ENCODE results near the gene TAS1R3. TPM values are rescaled to one million over a fixed set of nuclear protein-coding genes. Genes with fewer than 3 reads are reported as not detected.
A peak's percentile ranks its signal among the peaks of the same experiment; 100 is the strongest.
"Not testable (repeated sequence)": the region's sequence is repeated elsewhere in the genome, so short reads cannot be mapped to it uniquely, and the experiment has no call there.

Gene TAS1R3
- total RNA-seq, 2 experiments from 2014 or later: 0.10 TPM; not detected in 1

GRCh38 chr1:1314237-1314586 is 16.9 kb upstream of the TAS1R3 start:
- Mint-ChIP-seq H3K27me3 (no peaks in the 10 kb centered on the region), H3K27ac (no peak overlapping the region)
- intact Hi-C loops (cut with micrococcal nuclease): no loop called here

GRCh38 chr1:1314678-1315335 is 16.3 kb upstream of the TAS1R3 start:
- ChIA-PET CTCF (interaction anchor here (1.1 kb wide), 1 partner anchor 56 kb away, joined by 3 read pairs; no protein-coding TSS in a partner anchor), POLR2A (interaction anchor here (0.9 kb wide), 1 partner anchor 20 kb away, joined by 3 read pairs; no protein-coding TSS in a partner anchor)
- no peak for DNase-seq
- H3K36me3 Mint-ChIP-seq: peaks cover 18% of the 10 kb centered on the region
- H3K27me3 Mint-ChIP-seq: no peaks in the 10 kb centered on the region
- intact Hi-C loops (cut with micrococcal nuclease): no loop called here
- no peak overlapping the region for H3K4me3 Mint-ChIP-seq
- peaks cover 3% of the 10 kb centered on the region for H3K4me1 Mint-ChIP-seq (ENCODE audit: low read depth)
- no peaks in the 10 kb centered on the region for H3K9me3 Mint-ChIP-seq
- no peak overlapping the region for H3K27ac Mint-ChIP-seq

More at GRCh38 chr1:1314237-1314586, 16.9 kb upstream of the TAS1R3 start:
- POLR2A ChIA-PET: interaction anchor here (0.9 kb wide), 1 partner anchor 19 kb away, joined by 3 read pairs; no protein-coding TSS in a partner anchor
- DNase-seq: no peak
- Mint-ChIP-seq H3K36me3 (peaks cover 15% of the 10 kb centered on the region), H3K9me3 (no peaks in the 10 kb centered on the region), H3K4me1 (ENCODE audit: low read depth) (peaks cover 9% of the 10 kb centered on the region), H3K4me3 (no peak overlapping the region)
- CTCF ChIA-PET: no interaction called here

- POLR2A ChIA-PET: no interaction called here
- peaks cover 5% of the 10 kb centered on the region for H3K4me1 Mint-ChIP-seq (ENCODE audit: low read depth)
- H3K9me3 Mint-ChIP-seq: no peaks in the 10 kb centered on the region
- DNase-seq: no peak
- no peaks in the 10 kb centered on the region for H3K27me3 Mint-ChIP-seq
- intact Hi-C loops (cut with micrococcal nuclease): no loop called here
- no peak overlapping the region for H3K27ac Mint-ChIP-seq
- H3K36me3 Mint-ChIP-seq: peaks cover 22% of the 10 kb centered on the region
- CTCF ChIA-PET: interaction anchor here (1.1 kb wide), 1 partner anchor 56 kb away, joined by 3 read pairs; no protein-coding TSS in a partner anchor
- no peak overlapping the region for H3K4me3 Mint-ChIP-seq
Observed at GRCh38 chr1:1315435-1315954, 15.6 kb upstream of the TAS1R3 start.

GRCh38 chr1:1316199-1316598 is 14.9 kb upstream of the TAS1R3 start:
- H3K27ac Mint-ChIP-seq; H3K9me3 Mint-ChIP-seq; CTCF ChIA-PET; POLR2A ChIA-PET; intact Hi-C loops (cut with micrococcal nuclease); H3K4me1 Mint-ChIP-seq (ENCODE audit: low read depth); H3K27me3 Mint-ChIP-seq; DNase-seq; H3K4me3 Mint-ChIP-seq: not testable (repeated sequence)
- H3K36me3 Mint-ChIP-seq: peaks cover 19% of the 10 kb centered on the region

- ChIA-PET CTCF (no interaction called here), POLR2A (no interaction called here)
- H3K27me3 Mint-ChIP-seq: no peaks in the 10 kb centered on the region
- DNase-seq: no peak
- no peak overlapping the region for H3K4me3 Mint-ChIP-seq
- peaks cover 12% of the 10 kb centered on the region for H3K4me1 Mint-ChIP-seq (ENCODE audit: low read depth)
- H3K9me3 Mint-ChIP-seq: no peaks in the 10 kb centered on the region
- intact Hi-C loops (cut with micrococcal nuclease): no loop called here
- peaks cover 19% of the 10 kb centered on the region for H3K36me3 Mint-ChIP-seq
- no peak overlapping the region for H3K27ac Mint-ChIP-seq
Observed at GRCh38 chr1:1317420-1317819, 13.7 kb upstream of the TAS1R3 start.

GRCh38 chr1:1318131-1318652 is 12.9 kb upstream of the TAS1R3 start:
- peaks cover 17% of the 10 kb centered on the region for H3K4me1 Mint-ChIP-seq (ENCODE audit: low read depth)
- H3K9me3 Mint-ChIP-seq: no peaks in the 10 kb centered on the region
- ChIA-PET CTCF (no interaction called here), POLR2A (no interaction called here)
- DNase-seq: no peak
- no peak overlapping the region for H3K4me3 Mint-ChIP-seq
- H3K27ac Mint-ChIP-seq: no peak overlapping the region
- no peaks in the 10 kb centered on the region for H3K27me3 Mint-ChIP-seq
- H3K36me3 Mint-ChIP-seq: peaks cover 18% of the 10 kb centered on the region
- intact Hi-C loops (cut with micrococcal nuclease): no loop called here

- H3K27ac Mint-ChIP-seq: no peak overlapping the region
- H3K4me3 Mint-ChIP-seq: no peak overlapping the region
- peaks cover 13% of the 10 kb centered on the region for H3K36me3 Mint-ChIP-seq
Observed at GRCh38 chr1:1318777-1319645, 12.1 kb upstream of the TAS1R3 start.

GRCh38 chr1:1319646-1319941 is 11.5 kb upstream of the TAS1R3 start:
- Mint-ChIP-seq H3K4me3 (no peak overlapping the region), H3K4me1 (ENCODE audit: low read depth) (peaks cover 23% of the 10 kb centered on the region), H3K27ac (no peak overlapping the region), H3K36me3 (peaks cover 14% of the 10 kb centered on the region), H3K9me3 (no peaks in the 10 kb centered on the region), H3K27me3 (no peaks in the 10 kb centered on the region)
- no peak for DNase-seq
- ChIA-PET POLR2A (interaction anchor here (1.7 kb wide), 1 partner anchor 13 kb away, joined by 4 read pairs; no protein-coding TSS in a partner anchor), CTCF (no interaction called here)
- intact Hi-C loops (cut with micrococcal nuclease): no loop called here

More at GRCh38 chr1:1318777-1319645, 12.1 kb upstream of the TAS1R3 start:
- no peaks in the 10 kb centered on the region for H3K9me3 Mint-ChIP-seq
- ChIA-PET CTCF (no interaction called here), POLR2A (interaction anchor here (1.7 kb wide), 1 partner anchor 13 kb away, joined by 4 read pairs; no protein-coding TSS in a partner anchor)
- H3K27me3 Mint-ChIP-seq: no peaks in the 10 kb centered on the region
- intact Hi-C loops (cut with micrococcal nuclease): no loop called here
- peaks cover 21% of the 10 kb centered on the region for H3K4me1 Mint-ChIP-seq (ENCODE audit: low read depth)
- DNase-seq: no peak

- DNase-seq: no peak
- POLR2A ChIA-PET: interaction anchor here (0.6 kb wide), 1 partner anchor 610 kb away, joined by 3 read pairs; no protein-coding TSS in a partner anchor
- Mint-ChIP-seq H3K27me3 (no peaks in the 10 kb centered on the region), H3K36me3 (peaks cover 12% of the 10 kb centered on the region), H3K9me3 (no peaks in the 10 kb centered on the region), H3K4me1 (ENCODE audit: low read depth) (peaks cover 26% of the 10 kb centered on the region), H3K4me3 (no peak overlapping the region), H3K27ac (no peak overlapping the region)
- CTCF ChIA-PET: interaction anchor here (1.2 kb wide), 1 partner anchor 70 kb away, joined by 3 read pairs; no protein-coding TSS in a partner anchor
- intact Hi-C loops (cut with micrococcal nuclease): no loop called here
Observed at GRCh38 chr1:1320666-1321448, 10.2 kb upstream of the TAS1R3 start.

GRCh38 chr1:1321477-1321876 is 9.6 kb upstream of the TAS1R3 start:
- POLR2A ChIA-PET: interaction anchor here (0.6 kb wide), 1 partner anchor 610 kb away, joined by 3 read pairs; no protein-coding TSS in a partner anchor
- CTCF ChIA-PET: no interaction called here
- DNase-seq: no peak
- intact Hi-C loops (cut with micrococcal nuclease): no loop called here
- H3K36me3 Mint-ChIP-seq: peaks cover 12% of the 10 kb centered on the region
- no peak overlapping the region for H3K4me3 Mint-ChIP-seq
- peaks cover 31% of the 10 kb centered on the region for H3K4me1 Mint-ChIP-seq (ENCODE audit: low read depth)
- H3K9me3 Mint-ChIP-seq: no peaks in the 10 kb centered on the region
- no peaks in the 10 kb centered on the region for H3K27me3 Mint-ChIP-seq
- no peak overlapping the region for H3K27ac Mint-ChIP-seq

- H3K4me1 Mint-ChIP-seq (ENCODE audit: low read depth): peaks cover 31% of the 10 kb centered on the region
- H3K4me3 Mint-ChIP-seq: peak overlapping the region; percentile 74
- ChIA-PET POLR2A (no interaction called here), CTCF (no interaction called here)
- H3K36me3 Mint-ChIP-seq: peaks cover 11% of the 10 kb centered on the region
- DNase-seq: no peak
- H3K9me3 Mint-ChIP-seq: no peaks in the 10 kb centered on the region
- intact Hi-C loops (cut with micrococcal nuclease): no loop called here
- no peaks in the 10 kb centered on the region for H3K27me3 Mint-ChIP-seq
- no peak overlapping the region for H3K27ac Mint-ChIP-seq
Observed at GRCh38 chr1:1322418-1322817, 8.7 kb upstream of the TAS1R3 start.
